Natural killer cell (primary cell): Measurements from ENCODE around the gene SAV1. TPM values are rescaled to one million over a fixed set of nuclear protein-coding genes. Genes with fewer than 3 reads are reported as not detected.
A peak's percentile ranks its signal among the peaks of the same experiment; 100 is the strongest.

Experiments
- ATAC-seq, 3 donors: fragments of 150-1000 bp in 2 of 3; fragments of 200-7000 bp in 1 of 3; cut with Tn5 transposase; 1 replicate in 1 of 3; 2 replicates in 2 of 3; pipeline ENCODE4 v1.10.0; 2021; ENCODE audit warnings: mild to moderate bottlenecking in 2 of 3, moderate library complexity in 2 of 3
- DNase-seq, 2 donors: peaks; one replicate each; pipeline versions ENCODE4 v3.0.0 to v3.0.0-alpha.2; 2013 to 2021; ENCODE audit warnings: mixed read lengths in 1 of 2
- H3K27ac ChIP-seq: one replicate; pipeline ENCODE4 v1.5.1; 2013; ENCODE audit warnings: mild to moderate bottlenecking, low read length
- H3K27me3 ChIP-seq: one replicate; pipeline ENCODE4 v1.6.1; 2013; ENCODE audit warnings: low read length; ENCODE audit not compliant: control insufficient read depth, insufficient read depth
- H3K36me3 ChIP-seq: one replicate; pipeline ENCODE4 v1.6.1; 2013; ENCODE audit warnings: low read length; ENCODE audit not compliant: control insufficient read depth, insufficient read depth
- H3K4me1 ChIP-seq: one replicate; pipeline ENCODE4 v1.6.1; 2013; ENCODE audit warnings: low read length; ENCODE audit not compliant: control insufficient read depth, insufficient read depth
- H3K4me3 ChIP-seq: one replicate; pipeline ENCODE4 v1.5.1; 2013; ENCODE audit warnings: low read length
- H3K9me3 ChIP-seq: one replicate; pipeline ENCODE4 v1.6.1; 2013; ENCODE audit warnings: low read length; ENCODE audit not compliant: control insufficient read depth, insufficient read depth
- H3K27ac Mint-ChIP-seq, 2 donors: one replicate each; pipeline ENCODE4 v1.8.0; 2022; ENCODE audit warnings: mild to moderate bottlenecking in 2 of 2, mixed read lengths in 2 of 2, moderate library complexity in 1 of 2
- H3K27me3 Mint-ChIP-seq, 2 donors: one replicate each; pipeline ENCODE4 v1.8.0; 2022; ENCODE audit warnings: low read depth in 2 of 2, mixed read lengths in 2 of 2
- H3K36me3 Mint-ChIP-seq: one replicate; pipeline ENCODE4 v1.8.0; 2022; ENCODE audit warnings: mixed read lengths
- H3K4me1 Mint-ChIP-seq, 2 donors: one replicate each; pipeline ENCODE4 v1.8.0; 2022; ENCODE audit warnings: mixed read lengths in 2 of 2
- H3K4me3 Mint-ChIP-seq: one replicate; pipeline ENCODE4 v1.8.0; 2022; ENCODE audit warnings: mild to moderate bottlenecking, moderate library complexity, mixed read lengths
- H3K9me3 Mint-ChIP-seq, 2 donors: one replicate each; pipeline ENCODE4 v1.8.0; 2022; ENCODE audit warnings: mixed read lengths in 2 of 2
- CTCF ChIP-seq: fragments of 200-600 bp; IDR thresholded peaks from one replicate; pipeline ENCODE4 v1.8.0; 2022; ENCODE audit warnings: antibody characterized with exemption
- WGBS: methylation state at CpG from one replicate; pipeline ENCODE4 v1.1.7; 2013; ENCODE audit warnings: missing lambda C conversion rate; ENCODE audit not compliant: insufficient coverage; 5-methylcytosine and 5-hydroxymethylcytosine counted together
- intact Hi-C: fragments of 100-400 bp; cut with micrococcal nuclease; formaldehyde crosslinking; loops from one replicate; pipeline ENCODE4 v1.14.2; 2022
- total RNA-seq, 4 donors: library from RNA; stranded (reverse); fragments of 120-200 nt in 1 of 4; gene quantifications; one replicate each; pipeline versions ENCODE4 v1.2.3 to v1.2.4, GENCODE V29; 2013 to 2022

The SAV1 gene
- total RNA-seq, 3 donors from 2014 or later (not counting 1 experiment from before 2014, with no cell fraction given): 3.0 to 6.6 (median 6.6) TPM

GRCh38 chr14:50670866-50671256 lies 2.8 kb upstream of the SAV1 start:
- Histone ChIP-seq H3K4me1 (peaks cover 8% of the 10 kb centered on the region), H3K9me3 (no peaks in the 10 kb centered on the region), H3K27me3 (no peaks in the 10 kb centered on the region), H3K4me3 (no peak overlapping the region), H3K27ac (no peak overlapping the region), H3K36me3 (no peaks in the 10 kb centered on the region)
- no peak for TF ChIP-seq CTCF
- DNase-seq: no peak
- Mint-ChIP-seq H3K9me3 (no peaks in the 10 kb centered on the region), H3K4me1 (peaks cover 10 to 14% of the 10 kb centered on the region in 2 donors), H3K36me3 (no peaks in the 10 kb centered on the region), H3K4me3 (no peak overlapping the region), H3K27ac (no peak overlapping the region), H3K27me3 (peaks cover 0 to 13% of the 10 kb centered on the region in 2 donors)
- intact Hi-C loops: no loop called here
- no peak for ATAC-seq
- 97% methylated on average over 5 of the region's 6 CpGs for WGBS

GRCh38 chr14:50670196-50670865 lies 2.2 kb upstream of the SAV1 start:
- Mint-ChIP-seq H3K36me3 (no peaks in the 10 kb centered on the region), H3K27me3 (peaks cover 0 to 11% of the 10 kb centered on the region in 2 donors), H3K9me3 (no peaks in the 10 kb centered on the region), H3K4me1 (peaks cover 10 to 14% of the 10 kb centered on the region in 2 donors), H3K4me3 (no peak overlapping the region), H3K27ac (no peak overlapping the region)
- 95% methylated on average over 10 of the region's 10 CpGs for WGBS
- Histone ChIP-seq H3K36me3 (no peaks in the 10 kb centered on the region), H3K4me3 (no peak overlapping the region), H3K9me3 (no peaks in the 10 kb centered on the region), H3K4me1 (peaks cover 8% of the 10 kb centered on the region), H3K27ac (no peak overlapping the region), H3K27me3 (no peaks in the 10 kb centered on the region)
- intact Hi-C loops: no loop called here
- DNase-seq (no peak), ATAC-seq (no peak)
- no peak for TF ChIP-seq CTCF

GRCh38 chr14:50669441-50669986 lies 1.4 kb upstream of the SAV1 start:
- no peak overlapping the region for H3K27ac ChIP-seq
- intact Hi-C loops: no loop called here
- H3K27ac Mint-ChIP-seq: no peak overlapping the region
- H3K4me3 Mint-ChIP-seq: no peak overlapping the region
- 96% methylated on average over 4 of the region's 4 CpGs for WGBS
- DNase-seq (peak in 1 of 2 donors; percentile 5), ATAC-seq (no peak)
- H3K27me3 ChIP-seq: no peaks in the 10 kb centered on the region
- no peak overlapping the region for H3K4me3 ChIP-seq
- no peak for TF ChIP-seq CTCF
- H3K9me3 Mint-ChIP-seq: no peaks in the 10 kb centered on the region
- peaks cover 0 to 5% of the 10 kb centered on the region in 2 donors for H3K27me3 Mint-ChIP-seq
- peaks cover 8% of the 10 kb centered on the region for H3K4me1 ChIP-seq
- no peaks in the 10 kb centered on the region for H3K9me3 ChIP-seq
- peaks cover 10 to 14% of the 10 kb centered on the region in 2 donors for H3K4me1 Mint-ChIP-seq
- H3K36me3 ChIP-seq: no peaks in the 10 kb centered on the region
- no peaks in the 10 kb centered on the region for H3K36me3 Mint-ChIP-seq

- no peaks in the 10 kb centered on the region for H3K9me3 Mint-ChIP-seq
- no peak overlapping the region for H3K27ac ChIP-seq
- H3K36me3 ChIP-seq: no peaks in the 10 kb centered on the region
- DNase-seq (no peak), ATAC-seq (no peak)
- H3K4me3 ChIP-seq: peak overlapping the region; percentile 57
- H3K9me3 ChIP-seq: no peaks in the 10 kb centered on the region
- H3K4me1 Mint-ChIP-seq: peaks cover 10 to 17% of the 10 kb centered on the region in 2 donors
- WGBS: no CpG with 5 or more reads among the region's 6 CpGs
- TF ChIP-seq CTCF: no peak
- H3K36me3 Mint-ChIP-seq: no peaks in the 10 kb centered on the region
- H3K27me3 Mint-ChIP-seq: no peaks in the 10 kb centered on the region
- intact Hi-C loops: no loop called here
- H3K4me3 Mint-ChIP-seq: no peak overlapping the region
- no peak overlapping the region for H3K27ac Mint-ChIP-seq
- H3K27me3 ChIP-seq: no peaks in the 10 kb centered on the region
- H3K4me1 ChIP-seq: peaks cover 8% of the 10 kb centered on the region
Measured at GRCh38 chr14:50668826-50669143, 679 bp upstream of the SAV1 start.
